Transverse colon (tissue), 4 donors: ENCODE results near the gene MESP1. TPM values are rescaled to one million over a fixed set of nuclear protein-coding genes. Genes with fewer than 3 reads are reported as not detected.

Experiments
- DNase-seq: peaks from one replicate; pipeline ENCODE4 v3.0.0-alpha.2; 2019
- H3K27ac ChIP-seq, 4 donors: fragments of 200-600 bp; sonication (generic); 2 replicates each; pipeline ENCODE4 v1.5.1; 2016 to 2018; ENCODE audit warnings: inconsistent platforms in 4 of 4
- H3K27me3 ChIP-seq: fragments of 200-600 bp; sonication (generic); 2 replicates; pipeline ENCODE4 v1.5.1; 2017; ENCODE audit warnings: inconsistent platforms
- H3K36me3 ChIP-seq, 4 donors: fragments of 200-600 bp; sonication (generic); 2 replicates each; pipeline ENCODE4 v1.5.1; 2017 to 2019; ENCODE audit warnings: inconsistent platforms in 4 of 4
- H3K4me1 ChIP-seq, 4 donors: fragments of 200-600 bp; sonication (generic); 2 replicates each; pipeline ENCODE4 v1.5.1; 2017 to 2020; ENCODE audit warnings: inconsistent platforms in 4 of 4
- H3K4me3 ChIP-seq, 4 donors: fragments of 200-600 bp; sonication (generic); 1 replicate in 1 of 4; 2 replicates in 3 of 4; pipeline versions ENCODE4 v1.5.1 to v1.6.1; 2017 to 2019; ENCODE audit warnings: inconsistent platforms in 4 of 4
- H3K9me3 ChIP-seq, 2 donors: fragments of 200-600 bp; sonication (generic); 2 replicates each; pipeline ENCODE4 v1.5.1; 2017 to 2019; ENCODE audit warnings: inconsistent platforms in 2 of 2
- CTCF ChIP-seq, 5 experiments: fragments of 200-600 bp in 3 of 5; fragments of 450-650 bp in 2 of 5; sonication (generic) in 3 of 5; IDR thresholded peaks; 1 replicate in 2 of 5; 2 replicates in 3 of 5; pipeline ENCODE4 v1.5.1; 2016 to 2017; ENCODE audit warnings: antibody characterized with exemption in 5 of 5, inconsistent platforms in 3 of 5, mild to moderate bottlenecking in 2 of 5, moderate library complexity in 1 of 5
- EP300 ChIP-seq: sonication (generic); formaldehyde crosslinking; IDR thresholded peaks from one replicate; pipeline ENCODE4 v1.6.1; 2017; ENCODE audit warnings: antibody characterized with exemption, low read depth
- POLR2A ChIP-seq: fragments of 450-650 bp; IDR thresholded peaks from one replicate; pipeline ENCODE4 v1.6.1; 2016; ENCODE audit warnings: antibody characterized with exemption, mild to moderate bottlenecking, moderate library complexity
- POLR2AphosphoS5 ChIP-seq, 3 donors: sonication (generic); formaldehyde crosslinking; IDR thresholded peaks; one replicate each; pipeline ENCODE4 v1.6.1; 2016; ENCODE audit warnings: antibody characterized with exemption in 3 of 3
- WGBS, 2 donors: methylation state at CpG; one replicate each; pipeline ENCODE4 v1.1.5; 2018; ENCODE audit warnings: low coverage in 1 of 2; 5-methylcytosine and 5-hydroxymethylcytosine counted together
- in situ Hi-C, 4 donors: fragments of 200-750 bp; cut with MboI; loops; one replicate each; pipeline versions ENCODE4 v1.15.0 to v1.15.1; 2017; ENCODE audit warnings: low sequenced_read_pairs in 3 of 4, low pct_ligation_motif_present in 1 of 4, low pct_unique_long_range_greater_than_20kb in 1 of 4
- intact Hi-C: fragments of 100-400 bp; cut with DNase I; formaldehyde crosslinking; loops from one replicate; pipeline ENCODE4 v1.15.1; 2023; ENCODE audit warnings: low total_unique reads
- total RNA-seq, 4 donors: library from RNA; depleted of rRNA; stranded (reverse); fragments of >200 nt; gene quantifications; one replicate each; pipeline ENCODE4 v1.1.0, GENCODE V29; 2016

The MESP1 gene
- total RNA-seq, 4 donors from 2014 or later = 8.6 to 13.5 (median 12.5) TPM

- no peaks in the 10 kb centered on the region for H3K27me3 ChIP-seq
- intact Hi-C loops = no loop called here
- DNase-seq = no peak
- no peaks in the 10 kb centered on the region for H3K9me3 ChIP-seq
- 50% methylated on average over 1 of the region's 1 CpG; no CpG with 5 or more reads in 1 of the 2 donors for WGBS, 2 donors
- H3K36me3 ChIP-seq = no peaks in the 10 kb centered on the region
- H3K4me1 ChIP-seq = peaks cover 0 to 34% (median 25%) of the 10 kb centered on the region in 4 donors
- H3K4me3 ChIP-seq = no peak overlapping the region
- in situ Hi-C loops = loop anchor here in 2 of 4 donors (25.0 kb wide), 1 partner anchor 322 kb away; no protein-coding TSS in a partner anchor
- H3K27ac ChIP-seq = no peak overlapping the region
- TF ChIP-seq POLR2AphosphoS5 (IDR thresholded peaks at IDR 0.05) = no peak
- TF ChIP-seq POLR2A = no peak
- TF ChIP-seq CTCF (IDR thresholded peaks at IDR 0.05) = no peak
- TF ChIP-seq EP300 = no peak
Measured at GRCh38 chr15:89765694-89766093, 14.6 kb upstream of the MESP1 start.

- TF ChIP-seq EP300 = no peak
- TF ChIP-seq POLR2AphosphoS5 (IDR thresholded peaks at IDR 0.05) = peak in 1 of 3 donors; percentile 6
- no peak for TF ChIP-seq CTCF (IDR thresholded peaks at IDR 0.05)
- no peak for TF ChIP-seq POLR2A
- in situ Hi-C loops = loop anchor here in 3 of 4 donors (5.0 to 25.0 kb wide), 2 partner anchors 110 to 325 kb away; no protein-coding TSS in a partner anchor
- no peaks in the 10 kb centered on the region for H3K27me3 ChIP-seq
- DNase-seq = peak; percentile 61
- intact Hi-C loops = loop anchor here (2.0 kb wide), 1 partner anchor 113 kb away; no protein-coding TSS in a partner anchor
- whole genome bisulfite sequencing, 2 donors = 63% methylated on average over 5 of the region's 5 CpGs; no CpG with 5 or more reads in 1 of the 2 donors
- peaks cover 0 to 27% (median 20%) of the 10 kb centered on the region in 4 donors for H3K4me1 ChIP-seq
- H3K9me3 ChIP-seq = no peaks in the 10 kb centered on the region
- no peak overlapping the region for H3K4me3 ChIP-seq
- peak overlapping the region; percentile 53 to 78 (median 68) for H3K27ac ChIP-seq
- H3K36me3 ChIP-seq = no peaks in the 10 kb centered on the region
Measured at GRCh38 chr15:89761929-89762328, 10.9 kb upstream of the MESP1 start.

GRCh38 chr15:89761009-89761831 lies 10.2 kb upstream of the MESP1 start:
- no peak for TF ChIP-seq POLR2A
- TF ChIP-seq CTCF (IDR thresholded peaks at IDR 0.05) = peak in 2 of 5 experiments; percentile 5 to 9
- in situ Hi-C loops = loop anchor here in 3 of 4 donors (5.0 to 25.0 kb wide), 2 partner anchors 111 to 326 kb away; no protein-coding TSS in a partner anchor
- peaks cover 0 to 27% (median 20%) of the 10 kb centered on the region in 4 donors for H3K4me1 ChIP-seq
- intact Hi-C loops = loop anchor here (2.0 kb wide), 1 partner anchor 114 kb away; no protein-coding TSS in a partner anchor
- no peaks in the 10 kb centered on the region for H3K27me3 ChIP-seq
- peak; percentile 63 for DNase-seq
- H3K27ac ChIP-seq = peak overlapping the region; percentile 53 to 78 (median 68)
- H3K4me3 ChIP-seq = no peak overlapping the region
- 54 to 57% methylated on average over 7 to 18 of the region's 18 CpGs for WGBS, 2 donors
- H3K36me3 ChIP-seq = no peaks in the 10 kb centered on the region
- H3K9me3 ChIP-seq = no peaks in the 10 kb centered on the region

GRCh38 chr15:89760303-89761008 lies 9.4 kb upstream of the MESP1 start:
- peak overlapping the region; percentile 53 to 78 (median 68) for H3K27ac ChIP-seq
- H3K4me3 ChIP-seq = no peak overlapping the region
- no peaks in the 10 kb centered on the region for H3K27me3 ChIP-seq
- peaks cover 0 to 27% (median 20%) of the 10 kb centered on the region in 4 donors for H3K4me1 ChIP-seq
- intact Hi-C loops (loop anchor here (2.0 kb wide), 1 partner anchor 114 kb away; no protein-coding TSS in a partner anchor), in situ Hi-C loops (loop anchor here in 3 of 4 donors (5.0 to 25.0 kb wide), 2 partner anchors 112 to 327 kb away; no protein-coding TSS in a partner anchor)
- peak; percentile 90 for DNase-seq
- no peaks in the 10 kb centered on the region for H3K9me3 ChIP-seq
- TF ChIP-seq CTCF (IDR thresholded peaks at IDR 0.05) (peak; percentile 94 to 97 (median 95)), EP300 (no peak)
- WGBS, 2 donors = 20 to 40% methylated on average over 5 to 15 of the region's 16 CpGs
- H3K36me3 ChIP-seq = no peaks in the 10 kb centered on the region
